ENCODE data around the gene TMEM233. TPM values are rescaled to one million over a fixed set of nuclear protein-coding genes. Genes with fewer than 3 reads are reported as not detected.
A peak's percentile ranks its signal among the peaks of the same experiment; 100 is the strongest.
"Not testable (repeated sequence)": the region's sequence is repeated elsewhere in the genome, so short reads cannot be mapped to it uniquely, and the experiment has no call there.

Gene TMEM233
- total and polyA plus RNA-seq, 7 donors, result 11.6 to 125 (median 69.7) TPM

DNA sequence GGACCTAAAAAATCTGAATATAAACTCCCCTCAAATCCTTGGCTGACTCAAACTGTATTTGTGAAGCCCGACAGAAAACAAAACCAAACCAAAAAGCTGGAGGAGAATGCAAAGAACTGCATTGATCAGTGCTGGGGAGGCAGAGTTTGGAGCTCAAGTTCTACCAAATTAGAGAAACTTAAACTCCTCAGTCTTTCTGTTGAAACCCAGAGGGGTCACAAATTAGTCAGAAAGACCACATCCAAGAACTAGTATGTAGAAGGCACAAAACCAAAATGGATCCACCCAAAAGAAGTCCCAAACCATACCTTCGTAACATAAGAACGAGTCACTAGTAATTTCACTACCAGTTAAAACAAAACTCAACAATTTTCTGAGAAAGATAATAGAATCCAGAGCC, 59.1 kb downstream of the TMEM233 start:
- ATAC-seq (no peak), DNase-seq (no peak)
- no peak overlapping the region for H3K4me3 ChIP-seq
- no peak for TF ChIP-seq CTCF (IDR thresholded peaks at IDR 0.05)
- H3K27me3 ChIP-seq (ENCODE audit: insufficient read depth in 3 of 3, low read length in 2 of 3), result no peaks in the 10 kb centered on the region
- intact Hi-C loops (cut with DNase I), result no loop called here
- H3K4me1 ChIP-seq, result no peaks in the 10 kb centered on the region
- no peak overlapping the region for H3K27ac ChIP-seq
- no peaks in the 10 kb centered on the region for H3K36me3 ChIP-seq (ENCODE audit: insufficient read depth in 1 of 2, low read depth in 1 of 2)
- H3K9me3 ChIP-seq, result peaks cover 12% of the 10 kb centered on the region
- WGBS, 3 donors, result 62 to 80% (median 66%) methylated on average over 3 of the region's 3 CpGs

GRCh38 chr12:119657001-119657400, 63.4 kb downstream of the TMEM233 start:
- ATAC-seq; DNase-seq; H3K27ac ChIP-seq; H3K4me1 ChIP-seq; H3K27me3 ChIP-seq (ENCODE audit: insufficient read depth in 3 of 3, low read length in 2 of 3); H3K4me3 ChIP-seq; intact Hi-C loops (cut with DNase I); H3K36me3 ChIP-seq (ENCODE audit: insufficient read depth in 1 of 2, low read depth in 1 of 2): not testable (repeated sequence)
- 74 to 84% (median 80%) methylated on average over 2 of the region's 2 CpGs for WGBS, 3 donors
- peaks cover 10% of the 10 kb centered on the region for H3K9me3 ChIP-seq

- H3K9me3 ChIP-seq; H3K4me1 ChIP-seq; intact Hi-C loops (cut with DNase I); H3K27me3 ChIP-seq (ENCODE audit: insufficient read depth in 3 of 3, low read length in 2 of 3); ATAC-seq; DNase-seq; H3K4me3 ChIP-seq; H3K36me3 ChIP-seq (ENCODE audit: insufficient read depth in 1 of 2, low read depth in 1 of 2); H3K27ac ChIP-seq: not testable (repeated sequence)
- WGBS, 3 donors, result 86 to 91% (median 91%) methylated on average over 6 of the region's 6 CpGs
Measured at GRCh38 chr12:119658166-119658565, 64.6 kb downstream of the TMEM233 start.

GRCh38 chr12:119659289-119659897, 65.8 kb downstream of the TMEM233 start:
- H3K4me1 ChIP-seq, result no peaks in the 10 kb centered on the region
- intact Hi-C loops (cut with DNase I), result no loop called here
- H3K9me3 ChIP-seq, result no peaks in the 10 kb centered on the region
- H3K36me3 ChIP-seq (ENCODE audit: insufficient read depth in 1 of 2, low read depth in 1 of 2), result no peaks in the 10 kb centered on the region
- ATAC-seq (peak; percentile 43 to 76 (median 57)), DNase-seq (no peak)
- no peak overlapping the region for H3K4me3 ChIP-seq
- no peaks in the 10 kb centered on the region for H3K27me3 ChIP-seq (ENCODE audit: insufficient read depth in 3 of 3, low read length in 2 of 3)
- no peak overlapping the region for H3K27ac ChIP-seq
- 50 to 53% (median 50%) methylated on average over 6 of the region's 6 CpGs for WGBS, 3 donors
- peak; percentile 86 for TF ChIP-seq CTCF (IDR thresholded peaks at IDR 0.05)

GRCh38 chr12:119660076-119660475, 66.5 kb downstream of the TMEM233 start:
- TF ChIP-seq CTCF (IDR thresholded peaks at IDR 0.05), result no peak
- intact Hi-C loops (cut with DNase I), result loop anchor here (5.0 to 10.0 kb wide), 2 partner anchors 125 to 213 kb away; no protein-coding TSS in a partner anchor

DNA sequence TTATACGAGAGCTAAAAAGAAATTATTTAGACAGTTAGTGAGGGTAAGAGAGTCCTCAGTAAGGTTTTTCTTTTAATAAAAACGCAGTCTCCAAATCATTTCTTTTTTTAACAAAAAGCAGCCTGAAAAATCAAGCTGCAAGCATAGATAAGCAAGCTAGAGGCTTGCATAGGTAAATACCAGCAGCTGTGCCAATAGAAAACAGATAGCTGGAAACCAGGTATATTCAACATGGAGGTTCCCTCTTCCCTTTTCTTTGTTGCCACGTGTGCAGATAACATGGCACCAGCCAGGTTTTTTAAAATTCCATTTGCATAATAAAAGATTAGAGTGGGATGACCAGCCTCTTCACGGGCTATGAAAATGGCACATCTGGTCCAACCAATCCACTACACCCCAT, 68.3 kb downstream of the TMEM233 start:
- 66 to 71% (median 67%) methylated on average over 4 of the region's 4 CpGs for WGBS, 3 donors
- TF ChIP-seq CTCF (IDR thresholded peaks at IDR 0.05), result no peak
- intact Hi-C loops (cut with DNase I), result loop anchor here (5.0 to 10.0 kb wide), 2 partner anchors 123 to 215 kb away; no protein-coding TSS in a partner anchor
- Histone ChIP-seq H3K27ac (no peak overlapping the region), H3K4me1 (peaks cover under 1% of the 10 kb centered on the region), H3K4me3 (no peak overlapping the region), H3K27me3 (ENCODE audit: insufficient read depth in 3 of 3, low read length in 2 of 3) (no peaks in the 10 kb centered on the region), H3K36me3 (ENCODE audit: insufficient read depth in 1 of 2, low read depth in 1 of 2) (no peaks in the 10 kb centered on the region), H3K9me3 (no peaks in the 10 kb centered on the region)
- DNase-seq (no peak), ATAC-seq (no peak)

More at GRCh38 chr12:119660076-119660475, 66.5 kb downstream of the TMEM233 start:
- Histone ChIP-seq H3K9me3 (no peaks in the 10 kb centered on the region), H3K36me3 (ENCODE audit: insufficient read depth in 1 of 2, low read depth in 1 of 2) (no peaks in the 10 kb centered on the region), H3K4me1 (no peaks in the 10 kb centered on the region), H3K27ac (no peak overlapping the region), H3K27me3 (ENCODE audit: insufficient read depth in 3 of 3, low read length in 2 of 3) (no peaks in the 10 kb centered on the region), H3K4me3 (no peak overlapping the region)
- DNase-seq, result no peak
- 75 to 81% (median 80%) methylated on average over 5 of the region's 5 CpGs for WGBS, 3 donors
- ATAC-seq, result no peak

All from psoas muscle (tissue), 8 donors.